GM12874 (cell line): ENCODE results near the gene SLC26A1.

Experiments used
- TF ChIP-seq, protein P1 (sequence below): IDR thresholded peaks from 2 replicates; pipeline ENCODE4 v1.5.1; 2011; ENCODE audit warnings: low read depth, mild to moderate bottlenecking, control low read depth, low read length, moderate library complexity; ENCODE audit not compliant: insufficient read depth

The SLC26A1 gene

DNA sequence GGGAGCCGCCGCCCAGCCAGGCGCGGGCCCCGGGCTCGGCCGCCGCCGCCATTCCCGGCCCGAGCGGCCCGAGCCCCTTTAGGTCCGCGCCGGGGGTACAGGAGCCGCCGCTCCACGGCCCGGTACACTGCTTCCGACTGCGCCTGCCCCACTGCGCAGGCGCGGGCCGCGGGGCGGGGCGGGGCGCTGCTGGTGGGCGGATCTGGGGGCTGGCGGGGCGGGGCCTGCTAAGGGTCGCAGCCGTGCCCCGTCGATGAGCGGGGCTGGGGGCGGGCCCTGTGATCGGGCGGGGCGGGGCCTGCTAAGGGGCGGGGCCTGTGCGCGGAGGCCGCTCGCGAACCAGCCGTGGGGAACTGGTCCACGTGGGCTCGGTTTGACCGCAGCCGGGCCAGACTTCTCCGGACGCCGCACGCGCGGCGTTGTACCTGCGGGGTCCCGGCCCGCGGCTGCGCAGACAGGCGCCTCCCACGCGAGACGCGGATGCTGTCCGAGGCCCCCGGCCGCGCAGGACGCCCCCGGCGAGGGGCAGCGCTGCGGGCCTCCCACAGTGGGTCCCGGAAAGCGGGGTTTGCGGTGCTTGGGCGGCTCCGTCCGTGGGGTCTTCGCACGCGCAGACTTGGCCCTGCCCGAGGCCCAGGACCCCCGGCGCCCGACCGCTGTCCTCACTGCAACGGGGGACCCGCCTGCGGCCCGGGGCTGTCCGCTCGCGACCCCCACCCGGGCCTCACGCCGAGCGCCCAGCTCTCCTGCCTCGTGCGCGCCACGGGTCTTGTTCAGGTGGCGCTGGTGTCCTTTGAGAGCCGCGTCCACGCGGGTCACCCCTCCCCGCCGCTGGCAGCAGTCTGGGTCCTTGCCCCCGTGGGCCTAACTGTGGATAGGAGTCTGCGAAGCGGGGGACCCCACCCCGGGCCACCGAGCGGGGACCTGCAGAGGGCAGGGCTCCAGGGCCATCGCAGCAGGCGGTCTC, 19.5 kb downstream of the SLC26A1 start, which contains the start of gene DGKQ:
Gene DGKQ, minus strand, starts transcription at position 139 of the 967 bp plus-strand sequence. Its CDS starts 87 bp downstream, at position 52.
- TF ChIP-seq, protein P1, sequence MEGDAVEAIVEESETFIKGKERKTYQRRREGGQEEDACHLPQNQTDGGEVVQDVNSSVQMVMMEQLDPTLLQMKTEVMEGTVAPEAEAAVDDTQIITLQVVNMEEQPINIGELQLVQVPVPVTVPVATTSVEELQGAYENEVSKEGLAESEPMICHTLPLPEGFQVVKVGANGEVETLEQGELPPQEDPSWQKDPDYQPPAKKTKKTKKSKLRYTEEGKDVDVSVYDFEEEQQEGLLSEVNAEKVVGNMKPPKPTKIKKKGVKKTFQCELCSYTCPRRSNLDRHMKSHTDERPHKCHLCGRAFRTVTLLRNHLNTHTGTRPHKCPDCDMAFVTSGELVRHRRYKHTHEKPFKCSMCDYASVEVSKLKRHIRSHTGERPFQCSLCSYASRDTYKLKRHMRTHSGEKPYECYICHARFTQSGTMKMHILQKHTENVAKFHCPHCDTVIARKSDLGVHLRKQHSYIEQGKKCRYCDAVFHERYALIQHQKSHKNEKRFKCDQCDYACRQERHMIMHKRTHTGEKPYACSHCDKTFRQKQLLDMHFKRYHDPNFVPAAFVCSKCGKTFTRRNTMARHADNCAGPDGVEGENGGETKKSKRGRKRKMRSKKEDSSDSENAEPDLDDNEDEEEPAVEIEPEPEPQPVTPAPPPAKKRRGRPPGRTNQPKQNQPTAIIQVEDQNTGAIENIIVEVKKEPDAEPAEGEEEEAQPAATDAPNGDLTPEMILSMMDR: no peak

- TF ChIP-seq, protein P1: no peak
Observed at GRCh38 chr4:972651-973424, 20.4 kb downstream of the SLC26A1 start.

DNA sequence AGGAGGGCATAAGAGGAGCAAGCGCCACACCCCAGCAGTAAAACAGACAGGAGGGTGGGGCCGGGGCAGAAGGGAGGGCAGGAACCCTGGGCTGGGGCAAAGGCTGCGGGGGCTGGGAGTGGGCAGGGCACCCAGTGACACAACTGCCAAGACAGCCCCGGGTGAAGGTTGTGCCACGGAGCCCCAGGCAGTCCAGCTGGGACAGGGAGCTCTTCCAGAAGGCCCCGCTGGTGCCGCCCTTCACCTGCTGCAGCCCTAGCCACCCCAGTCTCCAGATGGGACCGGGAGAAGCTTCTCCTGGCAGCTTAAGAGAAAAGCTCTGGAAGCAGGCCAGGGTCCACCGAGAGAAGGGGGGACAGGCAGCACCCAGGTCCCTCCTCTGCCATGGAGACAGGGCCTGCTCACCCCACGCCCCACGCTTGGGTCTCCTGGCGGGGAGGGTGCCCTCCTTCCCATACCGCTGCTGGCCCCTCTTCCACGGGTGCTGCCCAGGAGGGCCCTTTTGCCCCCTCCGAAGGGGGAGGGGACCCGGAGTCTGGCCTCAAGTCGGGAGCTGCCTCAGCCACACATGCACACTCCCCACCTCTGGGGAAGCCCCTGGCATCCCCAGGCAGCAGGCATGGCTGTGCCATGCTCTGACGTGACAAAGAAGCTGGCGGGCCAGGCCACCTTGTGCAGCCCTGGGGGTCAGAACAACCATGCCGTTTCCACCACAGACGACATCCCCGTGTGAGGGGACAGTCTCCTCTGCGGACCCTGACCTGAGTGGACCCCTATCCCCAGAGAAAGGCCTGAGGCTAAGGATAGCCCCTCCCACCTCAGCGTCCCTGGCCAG, 21.3 kb downstream of the SLC26A1 start:
- TF ChIP-seq, protein P1: no peak

GRCh38 chr4:970854-971520, 22.2 kb downstream of the SLC26A1 start:
- TF ChIP-seq, protein P1: no peak

DNA sequence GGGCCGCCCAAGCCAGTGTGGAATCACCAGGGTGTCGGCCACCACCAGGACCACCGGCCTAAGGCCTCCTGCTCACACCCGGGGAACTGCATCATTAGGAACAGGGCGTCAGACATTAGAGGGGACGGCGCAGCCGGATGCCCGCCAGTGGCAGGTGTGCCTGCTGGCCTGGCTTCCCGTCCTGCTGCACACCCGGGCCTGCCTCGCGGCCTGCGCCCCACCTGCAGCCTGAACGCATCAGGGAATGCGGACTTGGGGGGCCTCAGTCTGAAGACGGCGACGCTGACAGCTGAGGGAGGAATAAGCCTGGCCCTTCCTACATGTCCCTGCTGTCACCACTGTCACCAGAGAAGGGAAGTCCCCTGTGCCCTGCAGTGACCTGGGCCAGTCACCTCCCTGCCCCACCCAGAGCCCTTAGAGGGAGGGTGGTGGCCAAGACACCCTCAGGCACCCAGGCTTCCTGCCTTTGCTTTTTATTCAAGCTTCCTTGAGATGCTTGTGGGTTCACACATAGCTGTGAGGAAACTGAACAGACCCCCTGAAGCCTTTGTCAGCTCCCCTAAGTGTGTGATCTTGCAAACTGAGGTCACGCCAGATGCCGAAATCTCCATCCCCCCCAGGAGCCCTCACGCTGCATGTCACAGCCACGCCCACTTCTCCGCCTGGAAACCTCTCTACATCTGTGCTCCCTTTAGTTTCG, 23.0 kb downstream of the SLC26A1 start:
- TF ChIP-seq, protein P1: no peak

DNA sequence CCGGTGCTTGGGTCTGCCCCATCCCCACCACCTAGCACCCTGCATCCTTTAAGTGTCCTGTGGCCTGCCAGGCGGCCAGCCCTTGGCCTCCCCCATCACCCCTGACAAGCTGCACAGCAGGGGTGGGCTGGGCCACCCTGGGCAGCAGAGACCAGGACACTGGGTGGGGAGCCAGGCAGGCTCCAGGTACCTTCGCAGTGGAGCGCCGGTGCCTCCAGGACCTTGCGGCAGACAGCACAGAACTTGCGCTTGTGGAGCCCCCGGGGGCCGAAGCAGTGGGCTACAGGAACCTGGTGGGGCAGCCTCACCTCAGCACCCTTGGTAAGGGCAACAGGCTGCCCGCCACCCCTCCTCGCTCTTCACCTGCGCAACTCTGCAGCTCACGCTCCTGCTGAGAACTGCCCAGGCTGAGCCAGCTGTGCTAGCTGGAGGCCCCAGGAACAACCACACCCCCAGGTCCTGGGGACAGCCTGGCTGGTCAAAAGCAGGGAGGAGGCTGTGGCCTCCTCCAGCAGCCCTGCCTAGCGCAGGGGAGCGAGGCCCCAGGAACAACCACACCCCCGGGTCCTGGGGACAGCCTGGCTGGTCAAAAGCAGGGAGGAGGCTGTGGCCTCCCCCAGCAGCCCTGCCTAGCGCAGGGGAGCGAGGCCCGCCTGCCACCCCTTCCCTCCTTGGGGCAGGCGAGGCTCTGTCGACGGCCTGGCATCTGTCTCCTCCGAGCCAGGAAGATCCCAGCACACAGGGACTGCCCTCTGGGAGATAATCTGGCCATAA, 24.4 kb downstream of the SLC26A1 start:
- TF ChIP-seq, protein P1: no peak
